ENCODE measurements around the gene ADAMTSL1.

The ADAMTSL1 gene

GRCh38 chr9:18703151-18703900 is 229.4 kb downstream of the ADAMTSL1 start:
- no peak for DNase-seq (ENCODE audit: low spot score)

- no peak for DNase-seq (ENCODE audit: low spot score)
Observed at GRCh38 chr9:18703901-18704379, 230.0 kb downstream of the ADAMTSL1 start.

- DNase-seq (ENCODE audit: low spot score): no peak
Observed at GRCh38 chr9:18705796-18706392, 231.9 kb downstream of the ADAMTSL1 start.

- DNase-seq (ENCODE audit: low spot score): no peak
Observed at GRCh38 chr9:18706648-18707047, 232.7 kb downstream of the ADAMTSL1 start.

- no peak for DNase-seq (ENCODE audit: low spot score)
Observed at GRCh38 chr9:18707061-18707461, 233.1 kb downstream of the ADAMTSL1 start.

- no peak for DNase-seq (ENCODE audit: low spot score)
Observed at GRCh38 chr9:18707489-18708205, 233.7 kb downstream of the ADAMTSL1 start.

- DNase-seq (ENCODE audit: low spot score): no peak
Observed at GRCh38 chr9:18708429-18708828, 234.5 kb downstream of the ADAMTSL1 start.

- DNase-seq (ENCODE audit: low spot score): no peak
Observed at GRCh38 chr9:18710065-18710464, 236.1 kb downstream of the ADAMTSL1 start.

- DNase-seq (ENCODE audit: low spot score): no peak
Observed at GRCh38 chr9:18717759-18718158, 243.8 kb downstream of the ADAMTSL1 start.

- no peak for DNase-seq (ENCODE audit: low spot score)
Observed at GRCh38 chr9:18718393-18718792, 244.4 kb downstream of the ADAMTSL1 start.

GRCh38 chr9:18718932-18719331 is 245.0 kb downstream of the ADAMTSL1 start:
- DNase-seq (ENCODE audit: low spot score): no peak

- no peak for DNase-seq (ENCODE audit: low spot score)
Observed at GRCh38 chr9:18720691-18721090, 246.7 kb downstream of the ADAMTSL1 start.

- no peak for DNase-seq (ENCODE audit: low spot score)
Observed at GRCh38 chr9:18721267-18721994, 247.5 kb downstream of the ADAMTSL1 start.

- no peak for DNase-seq (ENCODE audit: low spot score)
Observed at GRCh38 chr9:18721995-18722310, 248.0 kb downstream of the ADAMTSL1 start.

- no peak for DNase-seq (ENCODE audit: low spot score)
Observed at GRCh38 chr9:18722882-18723281, 248.9 kb downstream of the ADAMTSL1 start.

GRCh38 chr9:18723366-18723765 is 249.4 kb downstream of the ADAMTSL1 start:
- no peak for DNase-seq (ENCODE audit: low spot score)

GRCh38 chr9:18726546-18726945 is 252.6 kb downstream of the ADAMTSL1 start:
- no peak for DNase-seq (ENCODE audit: low spot score)

GRCh38 chr9:18727904-18728303 is 254.0 kb downstream of the ADAMTSL1 start:
- no peak for DNase-seq (ENCODE audit: low spot score)

GRCh38 chr9:18728642-18729041 is 254.7 kb downstream of the ADAMTSL1 start:
- DNase-seq (ENCODE audit: low spot score): no peak

- no peak for DNase-seq (ENCODE audit: low spot score)
Observed at GRCh38 chr9:18730241-18730640, 256.3 kb downstream of the ADAMTSL1 start.

- DNase-seq (ENCODE audit: low spot score): no peak
Observed at GRCh38 chr9:18739127-18739526, 265.2 kb downstream of the ADAMTSL1 start.

GRCh38 chr9:18739641-18740318 is 265.8 kb downstream of the ADAMTSL1 start:
- DNase-seq (ENCODE audit: low spot score): no peak
